Measurements from ENCODE around the gene SPSB1.
A peak's percentile ranks its signal among the peaks of the same experiment; 100 is the strongest.

SPSB1 gene

GRCh38 chr1:9292361-9293240 is at the start of gene SPSB1:
Gene SPSB1 (plus strand): TSS chr1:9292894. CDS start chr1:9355892, 62,998 bp downstream.
- DNase-seq (ENCODE audit: low read depth), result peak; percentile 51

GRCh38 chr1:9243066-9243739 is 49.5 kb upstream of the SPSB1 start:
- no peak for DNase-seq (ENCODE audit: low read depth)

- no peak for DNase-seq (ENCODE audit: low read depth)
These were observed 48.0 kb upstream of the SPSB1 start for GRCh38 chr1:9244501-9245229.

GRCh38 chr1:9245230-9245619 is 47.5 kb upstream of the SPSB1 start:
- no peak for DNase-seq (ENCODE audit: low read depth)

- no peak for DNase-seq (ENCODE audit: low read depth)
These were observed 47.0 kb upstream of the SPSB1 start for GRCh38 chr1:9245661-9246060.

- no peak for DNase-seq (ENCODE audit: low read depth)
These were observed 46.5 kb upstream of the SPSB1 start for GRCh38 chr1:9246215-9246614.

GRCh38 chr1:9246841-9247785 is 45.6 kb upstream of the SPSB1 start:
- DNase-seq (ENCODE audit: low read depth), result no peak

GRCh38 chr1:9247894-9248293 is 44.8 kb upstream of the SPSB1 start:
- DNase-seq (ENCODE audit: low read depth), result no peak

- DNase-seq (ENCODE audit: low read depth), result no peak
These were observed 44.1 kb upstream of the SPSB1 start for GRCh38 chr1:9248341-9249262.

- no peak for DNase-seq (ENCODE audit: low read depth)
These were observed 43.5 kb upstream of the SPSB1 start for GRCh38 chr1:9249263-9249533.

- peak; percentile 12 for DNase-seq (ENCODE audit: low read depth)
These were observed 42.9 kb upstream of the SPSB1 start for GRCh38 chr1:9249534-9250410.

GRCh38 chr1:9250411-9251381 is 42.0 kb upstream of the SPSB1 start:
- no peak for DNase-seq (ENCODE audit: low read depth)

- no peak for DNase-seq (ENCODE audit: low read depth)
These were observed 41.2 kb upstream of the SPSB1 start for GRCh38 chr1:9251501-9251900.

- no peak for DNase-seq (ENCODE audit: low read depth)
These were observed 39.7 kb upstream of the SPSB1 start for GRCh38 chr1:9253004-9253403.

GRCh38 chr1:9253453-9254105 is 39.1 kb upstream of the SPSB1 start:
- DNase-seq (ENCODE audit: low read depth), result no peak

GRCh38 chr1:9256332-9256731 is 36.4 kb upstream of the SPSB1 start:
- no peak for DNase-seq (ENCODE audit: low read depth)

- DNase-seq (ENCODE audit: low read depth), result no peak
These were observed 34.8 kb upstream of the SPSB1 start for GRCh38 chr1:9257851-9258250.

GRCh38 chr1:9258629-9259028 is 34.1 kb upstream of the SPSB1 start:
- DNase-seq (ENCODE audit: low read depth), result no peak

Data from activated T-cell treated with anti-CD3 and anti-CD28 coated beads for 24 hours (primary cell).